Brain microvascular endothelial cell (primary cell): ENCODE results near the gene WWOX.

ENCODE experiments used
- DNase-seq: peaks from one replicate; pipeline ENCODE4 v3.0.0-alpha.2; 2020
- H3K27ac ChIP-seq: fragments of 250-450 bp; sonication (Bioruptor Pico); 2 replicates; pipeline ENCODE4 v1.5.1; 2020; ENCODE audit warnings: mild to moderate bottlenecking, moderate library complexity
- H3K27me3 ChIP-seq: fragments of 250-450 bp; sonication (Bioruptor Pico); replicated peaks from 2 replicates; pipeline ENCODE4 v1.5.1; 2020; ENCODE audit warnings: mild to moderate bottlenecking
- H3K36me3 ChIP-seq: fragments of 250-450 bp; sonication (Bioruptor Pico); replicated peaks from 2 replicates; pipeline ENCODE4 v1.5.1; 2020; ENCODE audit warnings: mild to moderate bottlenecking
- H3K4me3 ChIP-seq: 2 replicates; pipeline ENCODE4 v1.5.1; 2011; ENCODE audit warnings: low read depth, mild to moderate bottlenecking, control low read depth, low read length, moderate library complexity
- CTCF ChIP-seq: IDR thresholded peaks from 2 replicates; pipeline ENCODE4 v1.5.1; 2011; ENCODE audit warnings: low read depth, mild to moderate bottlenecking, moderate library complexity, low read length, control low read depth, inconsistent platforms; ENCODE audit errors: missing control alignments
- in situ Hi-C: cut with HindIII; loops from 2 replicates; pipeline ENCODE4 v1.10.0; 2017; ENCODE audit warnings: low sequenced_read_pairs, low pct_ligation_motif_present

WWOX gene

GRCh38 chr16:78364556-78364880 is 265.1 kb downstream of the WWOX start:
- Histone ChIP-seq H3K4me3 (no peak overlapping the region), H3K27ac (no peak overlapping the region), H3K27me3 (no peaks in the 10 kb centered on the region), H3K36me3 (no peaks in the 10 kb centered on the region)
- DNase-seq, result no peak
- in situ Hi-C loops, result no loop called here
- TF ChIP-seq CTCF, result no peak

GRCh38 chr16:78365366-78365765 is 265.9 kb downstream of the WWOX start:
- no peak overlapping the region for H3K27ac ChIP-seq
- H3K4me3 ChIP-seq, result no peak overlapping the region
- H3K27me3 ChIP-seq, result no peaks in the 10 kb centered on the region
- H3K36me3 ChIP-seq, result no peaks in the 10 kb centered on the region
- no peak for TF ChIP-seq CTCF
- DNase-seq, result no peak
- in situ Hi-C loops, result no loop called here

- no peak for DNase-seq
- H3K4me3 ChIP-seq, result no peak overlapping the region
- H3K27ac ChIP-seq, result no peak overlapping the region
- H3K27me3 ChIP-seq, result no peaks in the 10 kb centered on the region
- no peaks in the 10 kb centered on the region for H3K36me3 ChIP-seq
- no peak for TF ChIP-seq CTCF
- in situ Hi-C loops, result no loop called here
Measured at GRCh38 chr16:78368121-78369102, 269.0 kb downstream of the WWOX start.

- DNase-seq, result no peak
- Histone ChIP-seq H3K4me3 (no peak overlapping the region), H3K27ac (no peak overlapping the region), H3K27me3 (no peaks in the 10 kb centered on the region), H3K36me3 (no peaks in the 10 kb centered on the region)
- no peak for TF ChIP-seq CTCF
- in situ Hi-C loops, result no loop called here
Measured at GRCh38 chr16:78372277-78372676, 272.8 kb downstream of the WWOX start.

GRCh38 chr16:78375055-78375679 is 275.7 kb downstream of the WWOX start:
- no peaks in the 10 kb centered on the region for H3K36me3 ChIP-seq
- no peak for TF ChIP-seq CTCF
- H3K27me3 ChIP-seq, result no peaks in the 10 kb centered on the region
- H3K4me3 ChIP-seq, result no peak overlapping the region
- H3K27ac ChIP-seq, result no peak overlapping the region
- in situ Hi-C loops, result no loop called here
- no peak for DNase-seq
